Measurements from ENCODE around the gene TBCK.

DNA sequence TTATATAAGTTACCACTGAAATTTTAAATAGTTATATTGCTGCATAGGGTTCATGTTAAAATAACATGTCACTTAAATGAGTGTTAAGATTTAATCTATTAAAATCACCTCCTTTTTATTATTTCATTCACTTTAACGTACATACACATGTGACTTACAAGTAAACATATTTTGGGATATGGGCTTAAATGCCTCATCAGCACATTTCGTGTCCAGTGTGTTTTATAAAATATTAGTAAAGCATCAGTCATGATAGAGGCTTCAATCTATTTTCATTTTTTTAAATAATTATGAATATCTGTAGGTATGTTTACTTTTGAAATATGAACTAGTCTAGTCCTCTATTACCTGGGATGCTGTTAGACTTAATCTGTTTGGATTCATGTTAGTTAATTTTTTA lies 277.1 kb downstream of the TBCK start:
- TF ChIP-seq POLR2AphosphoS5 (IDR thresholded peaks at IDR 0.05; ENCODE audit: low read depth, low read length) (no peak), SIN3A (IDR thresholded peaks at IDR 0.05; ENCODE audit: borderline replicate concordance, insufficient read depth, low read length) (no peak), TAF1 (IDR thresholded peaks at IDR 0.05; ENCODE audit: borderline replicate concordance, insufficient read depth, low read length) (no peak), FOXP2 (optimal IDR thresholded peaks at IDR 0.05; ENCODE audit: borderline replicate concordance, extremely low read depth, extremely low read length, insufficient read depth) (no peak)
- TF ChIP-seq, protein P1, sequence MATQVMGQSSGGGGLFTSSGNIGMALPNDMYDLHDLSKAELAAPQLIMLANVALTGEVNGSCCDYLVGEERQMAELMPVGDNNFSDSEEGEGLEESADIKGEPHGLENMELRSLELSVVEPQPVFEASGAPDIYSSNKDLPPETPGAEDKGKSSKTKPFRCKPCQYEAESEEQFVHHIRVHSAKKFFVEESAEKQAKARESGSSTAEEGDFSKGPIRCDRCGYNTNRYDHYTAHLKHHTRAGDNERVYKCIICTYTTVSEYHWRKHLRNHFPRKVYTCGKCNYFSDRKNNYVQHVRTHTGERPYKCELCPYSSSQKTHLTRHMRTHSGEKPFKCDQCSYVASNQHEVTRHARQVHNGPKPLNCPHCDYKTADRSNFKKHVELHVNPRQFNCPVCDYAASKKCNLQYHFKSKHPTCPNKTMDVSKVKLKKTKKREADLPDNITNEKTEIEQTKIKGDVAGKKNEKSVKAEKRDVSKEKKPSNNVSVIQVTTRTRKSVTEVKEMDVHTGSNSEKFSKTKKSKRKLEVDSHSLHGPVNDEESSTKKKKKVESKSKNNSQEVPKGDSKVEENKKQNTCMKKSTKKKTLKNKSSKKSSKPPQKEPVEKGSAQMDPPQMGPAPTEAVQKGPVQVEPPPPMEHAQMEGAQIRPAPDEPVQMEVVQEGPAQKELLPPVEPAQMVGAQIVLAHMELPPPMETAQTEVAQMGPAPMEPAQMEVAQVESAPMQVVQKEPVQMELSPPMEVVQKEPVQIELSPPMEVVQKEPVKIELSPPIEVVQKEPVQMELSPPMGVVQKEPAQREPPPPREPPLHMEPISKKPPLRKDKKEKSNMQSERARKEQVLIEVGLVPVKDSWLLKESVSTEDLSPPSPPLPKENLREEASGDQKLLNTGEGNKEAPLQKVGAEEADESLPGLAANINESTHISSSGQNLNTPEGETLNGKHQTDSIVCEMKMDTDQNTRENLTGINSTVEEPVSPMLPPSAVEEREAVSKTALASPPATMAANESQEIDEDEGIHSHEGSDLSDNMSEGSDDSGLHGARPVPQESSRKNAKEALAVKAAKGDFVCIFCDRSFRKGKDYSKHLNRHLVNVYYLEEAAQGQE (IDR thresholded peaks at IDR 0.05; ENCODE audit: insufficient read depth in 1 of 2, low read depth in 2 of 2, low read length in 2 of 2): no peak
